Measurements from ENCODE around the gene COL15A1.

DNA sequence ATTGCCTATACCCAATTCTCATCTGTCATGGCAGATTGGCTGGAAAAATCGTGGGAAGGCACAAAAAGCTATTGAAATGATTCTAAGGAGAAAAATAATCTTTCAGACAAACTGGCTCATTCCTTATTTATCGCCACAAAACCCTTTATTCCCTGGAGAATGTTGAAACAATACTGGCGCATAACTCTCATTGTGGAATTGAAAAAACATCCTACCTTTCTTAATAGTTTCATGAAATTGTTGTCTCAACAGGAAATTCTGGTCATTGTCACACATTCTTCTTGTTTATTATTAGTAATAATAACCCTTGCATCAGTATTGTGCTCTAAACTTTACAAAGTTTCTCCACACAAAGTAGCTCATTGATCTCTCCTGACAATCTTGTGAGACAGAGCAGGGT is 48.9 kb upstream of the COL15A1 start:
- TF ChIP-seq POLR2A (IDR thresholded peaks at IDR 0.05; ENCODE audit: low read length) (no peak), GATA1 (IDR thresholded peaks at IDR 0.05; ENCODE audit: low read depth, low read length) (no peak)
